Pericardium fibroblast (primary cell): ENCODE results near the gene SMC1A. TPM values are rescaled to one million over a fixed set of nuclear protein-coding genes. Genes with fewer than 3 reads are reported as not detected.

Source experiments
- total RNA-seq: library from RNA; depleted of rRNA; stranded (reverse); fragments of >200 nt; gene quantifications from 2 replicates; pipeline ENCODE4 v1.2.3, GENCODE V29; 2015

Gene SMC1A
- total RNA-seq, result 10.3 and 18.6 TPM in 2 replicates

GRCh38 chrX:53422086-53422860 lies at the start of gene SMC1A:
TSS of gene SMC1A (minus strand) at chrX:53422654. CDS start at chrX:53422600, 54 bp downstream.

GRCh38 chrX:53433651-53434639 lies 11.5 kb upstream of the SMC1A start, which contains the start of gene HSD17B10:
TSS of gene HSD17B10 (minus strand) at chrX:53434370. CDS start at chrX:53434345, 25 bp downstream.

GRCh38 chrX:53422861-53423306 lies 430 bp upstream of the SMC1A start, which contains the start of gene RIBC1:
TSS of gene RIBC1 (plus strand) at chrX:53422873. CDS start at chrX:53426277, 3,404 bp downstream.

Other genes with a start within 250 kb of the SMC1A start
- gene KDM5C, start 197.4 kb downstream of the SMC1A start, total RNA-seq, result 44.0 and 82.4 TPM in 2 replicates
- gene IQSEC2, start 141.1 kb downstream of the SMC1A start, total RNA-seq, result 11.7 and 25.5 TPM in 2 replicates
- gene RIBC1, start 219 bp upstream of the SMC1A start, total RNA-seq, result 0.17 TPM in 1 of 2 replicates, not detected in the other
- 53.3 and 93.4 TPM in 2 replicates for gene HSD17B10, start 11.7 kb upstream of the SMC1A start, total RNA-seq